CD4-positive, alpha-beta memory T cell (primary cell): ENCODE measurements around the gene GUCD1. TPM values are rescaled to one million over a fixed set of nuclear protein-coding genes. Genes with fewer than 3 reads are reported as not detected.

ENCODE experiments used
- CTCF ChIA-PET: fragments of 350-600 bp; sonication (Branson Sonifier 250); formaldehyde crosslinking; loops from one replicate; lab custom pipeline; 2021; ENCODE audit warnings: inconsistent platforms; ENCODE audit not compliant: partially characterized antibody; lab: Charles Lee
- POLR2A ChIA-PET: fragments of 350-600 bp; sonication (Branson Sonifier 250); formaldehyde crosslinking; loops from one replicate; lab custom pipeline; 2021; ENCODE audit not compliant: partially characterized antibody; lab: Charles Lee
- DNase-seq, 5 donors: peaks; one replicate each; pipeline versions ENCODE4 v3.0.0 to v3.0.0-alpha.2; 2020 to 2022; ENCODE audit warnings: mixed read lengths in 1 of 5
- H3K27ac ChIP-seq: one replicate; pipeline ENCODE4 v1.7.0; 2013; ENCODE audit warnings: low read depth, low read length
- H3K27me3 ChIP-seq: 2 replicates; pipeline ENCODE4 v1.7.0; 2013; ENCODE audit warnings: mild to moderate bottlenecking, low read length, moderate library complexity; ENCODE audit not compliant: insufficient read depth
- H3K36me3 ChIP-seq: 2 replicates; pipeline ENCODE4 v1.7.0; 2013; ENCODE audit warnings: mild to moderate bottlenecking, low read length, moderate library complexity; ENCODE audit not compliant: insufficient read depth
- H3K4me1 ChIP-seq: 2 replicates; pipeline ENCODE4 v1.7.0; 2013; ENCODE audit warnings: mild to moderate bottlenecking, low read length, moderate library complexity; ENCODE audit not compliant: insufficient read depth
- H3K4me3 ChIP-seq, 2 donors: one replicate each; pipeline ENCODE4 v1.7.0; 2013; ENCODE audit warnings: low read length in 2 of 2, mild to moderate bottlenecking in 1 of 2
- H3K9me3 ChIP-seq, 2 donors: one replicate each; pipeline ENCODE4 v1.7.0; 2013; ENCODE audit warnings: low read length in 2 of 2, control low read depth in 1 of 2; ENCODE audit not compliant: control insufficient read depth in 1 of 2
- H3K27ac Mint-ChIP-seq, 7 donors: one replicate each; pipeline ENCODE4 v1.8.0; 2020 to 2021; ENCODE audit warnings: mixed read lengths in 7 of 7, mild to moderate bottlenecking in 6 of 7, inconsistent platforms in 3 of 7, moderate library complexity in 3 of 7
- H3K27me3 Mint-ChIP-seq, 2 donors: one replicate each; pipeline ENCODE4 v1.8.0; 2020 to 2021; ENCODE audit warnings: mixed read lengths in 2 of 2
- H3K36me3 Mint-ChIP-seq, 2 donors: one replicate each; pipeline ENCODE4 v1.8.0; 2020 to 2021; ENCODE audit warnings: mixed read lengths in 2 of 2, inconsistent platforms in 1 of 2, mild to moderate bottlenecking in 1 of 2
- H3K4me1 Mint-ChIP-seq, 4 donors: one replicate each; pipeline ENCODE4 v1.8.0; 2020 to 2021; ENCODE audit warnings: mixed read lengths in 4 of 4, mild to moderate bottlenecking in 1 of 4
- H3K4me3 Mint-ChIP-seq, 8 donors: one replicate each; pipeline ENCODE4 v1.8.0; 2020 to 2021; ENCODE audit warnings: mixed read lengths in 8 of 8, mild to moderate bottlenecking in 7 of 8, moderate library complexity in 6 of 8, inconsistent platforms in 3 of 8
- H3K9me3 Mint-ChIP-seq, 8 donors: one replicate each; pipeline ENCODE4 v1.8.0; 2020 to 2021; ENCODE audit warnings: mixed read lengths in 8 of 8, mild to moderate bottlenecking in 5 of 8, inconsistent platforms in 3 of 8, moderate library complexity in 1 of 8
- intact Hi-C: fragments of 100-400 bp; cut with micrococcal nuclease; formaldehyde crosslinking; loops from one replicate; pipeline ENCODE4 v1.15.1; 2023
- polyA plus RNA-seq, 2 donors: library from polyadenylated mRNA; unstranded; fragments of 300-500 nt; fragmentation: Illumina TruSeq; gene quantifications; one replicate each; pipeline ENCODE4 v1.2.3, GENCODE V29; 2021
- total RNA-seq, 2 experiments: library from RNA; stranded (reverse); gene quantifications; one replicate each; pipeline ENCODE4 v1.2.3, GENCODE V29; 2021

Gene GUCD1
- total and polyA plus RNA-seq, 4 experiments from 2014 or later: 44.2 to 65.5 (median 56.1) TPM

DNA sequence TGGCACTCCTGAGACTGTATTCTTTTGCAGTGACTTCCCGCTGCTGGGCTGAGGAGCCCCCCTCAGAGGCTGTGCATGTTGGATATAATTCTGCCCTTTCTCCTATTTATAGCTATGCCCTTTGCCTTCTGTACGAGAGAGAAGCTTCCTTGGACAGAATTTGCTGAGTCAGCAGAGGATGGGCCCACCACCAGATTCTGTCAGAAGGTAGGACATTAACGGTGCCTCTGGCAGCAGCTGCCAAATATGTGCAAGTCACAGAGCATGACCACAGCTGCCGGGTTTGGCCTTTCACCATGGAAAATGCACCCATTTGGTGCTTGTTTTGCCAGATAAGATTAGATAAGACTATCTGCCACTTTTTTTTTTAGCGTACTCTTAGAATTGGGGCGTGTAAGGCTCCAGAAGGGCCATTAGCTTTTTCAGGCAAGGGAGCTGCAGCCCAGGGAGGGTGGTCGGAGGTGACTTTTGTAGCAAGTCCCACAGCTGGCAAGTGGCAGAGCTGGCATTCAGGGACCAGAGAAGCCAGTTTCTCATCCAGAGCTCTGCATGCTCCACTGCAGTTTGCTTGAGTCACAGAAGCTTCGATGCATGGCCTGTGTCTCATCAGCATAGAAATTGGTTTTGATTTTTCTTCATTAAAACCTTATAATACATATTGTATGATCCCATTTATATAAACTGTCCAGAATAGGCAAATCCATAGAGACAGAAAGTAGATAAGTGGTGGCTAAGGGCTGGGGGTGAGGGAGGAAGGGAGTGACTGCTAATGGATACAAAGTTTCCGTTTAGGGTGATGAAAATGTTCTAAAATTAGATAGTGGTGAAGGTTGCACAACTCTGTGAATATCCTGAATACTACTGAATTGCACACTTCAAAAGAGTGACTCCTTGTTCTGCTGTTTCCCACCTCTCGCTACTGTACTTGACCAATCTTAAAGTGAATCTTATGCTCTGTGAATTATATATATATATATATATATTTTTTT lies 44.0 kb downstream of the GUCD1 start:
- Histone ChIP-seq H3K4me3 (no peak overlapping the region), H3K27ac (no peak overlapping the region), H3K4me1 (no peaks in the 10 kb centered on the region), H3K27me3 (no peaks in the 10 kb centered on the region), H3K9me3 (no peaks in the 10 kb centered on the region), H3K36me3 (no peaks in the 10 kb centered on the region)
- DNase-seq: no peak
- ChIA-PET CTCF (no interaction called here), POLR2A (no interaction called here)
- peaks cover 0 to 8% (median 2%) of the 10 kb centered on the region in 4 donors for H3K4me1 Mint-ChIP-seq
- no peak overlapping the region for H3K4me3 Mint-ChIP-seq
- H3K36me3 Mint-ChIP-seq: no peaks in the 10 kb centered on the region
- intact Hi-C loops: no loop called here
- H3K27me3 Mint-ChIP-seq: no peaks in the 10 kb centered on the region
- H3K9me3 Mint-ChIP-seq: no peaks in the 10 kb centered on the region
- H3K27ac Mint-ChIP-seq: peak overlapping the region in 1 of 7 donors; percentile 46

DNA sequence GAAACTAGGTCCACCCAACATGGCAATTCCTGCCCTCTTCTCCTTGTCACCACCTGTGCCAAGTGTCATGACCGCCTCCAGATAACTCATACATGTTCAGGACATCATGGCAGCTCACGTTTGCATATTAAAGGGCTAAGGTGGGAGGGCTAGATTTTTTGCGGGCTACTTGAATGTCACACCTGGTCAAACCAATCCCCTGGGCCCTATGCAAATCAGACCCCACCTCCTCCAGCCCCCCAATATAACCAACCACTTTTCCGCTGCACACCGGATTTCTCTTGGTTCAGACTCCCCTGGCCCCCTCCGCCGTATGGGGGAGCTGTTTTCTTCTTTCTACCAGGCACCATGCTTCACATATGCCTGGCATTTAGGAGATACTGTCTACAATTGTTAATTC lies 47.2 kb downstream of the GUCD1 start:
- ChIA-PET CTCF (interaction anchor here (7.3 kb wide), 1 partner anchor 84 kb away, joined by 82 read pairs; no protein-coding TSS in a partner anchor), POLR2A (interaction anchor here (1.1 kb wide), 1 partner anchor 33 kb away, joined by 3 read pairs; no protein-coding TSS in a partner anchor)
- H3K9me3 Mint-ChIP-seq: no peaks in the 10 kb centered on the region
- H3K27me3 Mint-ChIP-seq: no peaks in the 10 kb centered on the region
- DNase-seq: no peak
- Histone ChIP-seq H3K9me3 (no peaks in the 10 kb centered on the region), H3K27me3 (no peaks in the 10 kb centered on the region), H3K36me3 (no peaks in the 10 kb centered on the region), H3K4me3 (no peak overlapping the region), H3K4me1 (no peaks in the 10 kb centered on the region), H3K27ac (no peak overlapping the region)
- H3K4me1 Mint-ChIP-seq: peaks cover 0 to 8% (median 4%) of the 10 kb centered on the region in 4 donors
- intact Hi-C loops: no loop called here
- H3K4me3 Mint-ChIP-seq: no peak overlapping the region
- no peaks in the 10 kb centered on the region for H3K36me3 Mint-ChIP-seq
- no peak overlapping the region for H3K27ac Mint-ChIP-seq

DNA sequence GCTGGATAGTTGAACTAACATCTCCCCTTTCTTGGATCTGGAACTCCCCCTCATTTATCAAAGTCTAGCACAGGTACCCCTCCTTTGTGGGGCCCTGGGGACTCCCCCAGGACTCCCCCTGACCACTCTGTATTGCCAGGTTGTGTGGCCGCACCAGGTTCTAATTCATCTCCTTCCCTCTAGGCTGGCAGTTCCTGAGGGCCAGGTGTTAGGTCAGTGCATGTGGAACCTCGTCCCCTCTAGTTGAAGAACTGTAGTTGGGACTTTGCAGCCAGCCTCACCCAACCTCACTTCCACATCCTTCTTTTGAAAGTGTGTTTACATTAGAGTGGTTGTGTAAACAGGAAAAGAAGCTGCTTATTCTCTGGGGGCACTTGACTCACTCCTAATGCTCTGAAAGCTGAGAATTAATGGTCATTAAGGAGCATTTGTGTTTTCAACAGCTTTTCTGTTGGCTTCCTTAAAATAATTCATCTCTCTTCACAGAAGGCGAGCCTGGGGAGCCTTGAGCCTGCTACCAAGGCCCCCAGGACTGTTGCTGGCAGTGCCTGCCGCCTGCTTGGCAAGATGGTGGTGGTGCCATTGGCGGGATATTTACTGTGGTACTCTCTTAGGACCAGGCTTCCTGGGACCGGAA lies 48.0 kb downstream of the GUCD1 start:
- Histone ChIP-seq H3K27me3 (no peaks in the 10 kb centered on the region), H3K27ac (no peak overlapping the region), H3K36me3 (no peaks in the 10 kb centered on the region), H3K4me3 (no peak overlapping the region), H3K9me3 (no peaks in the 10 kb centered on the region), H3K4me1 (no peaks in the 10 kb centered on the region)
- POLR2A ChIA-PET: interaction anchor here (1.1 kb wide), 1 partner anchor 32 kb away, joined by 3 read pairs; no protein-coding TSS in a partner anchor
- no peaks in the 10 kb centered on the region for H3K36me3 Mint-ChIP-seq
- no peak overlapping the region for H3K27ac Mint-ChIP-seq
- H3K27me3 Mint-ChIP-seq: no peaks in the 10 kb centered on the region
- H3K4me3 Mint-ChIP-seq: no peak overlapping the region
- intact Hi-C loops: no loop called here
- CTCF ChIA-PET: interaction anchor here (0.9 to 7.3 kb wide), 2 partner anchors 16 to 83 kb away, joined by 3 to 82 read pairs; no protein-coding TSS in a partner anchor
- peaks cover 0 to 8% (median 4%) of the 10 kb centered on the region in 4 donors for H3K4me1 Mint-ChIP-seq
- DNase-seq: no peak
- H3K9me3 Mint-ChIP-seq: no peaks in the 10 kb centered on the region

DNA sequence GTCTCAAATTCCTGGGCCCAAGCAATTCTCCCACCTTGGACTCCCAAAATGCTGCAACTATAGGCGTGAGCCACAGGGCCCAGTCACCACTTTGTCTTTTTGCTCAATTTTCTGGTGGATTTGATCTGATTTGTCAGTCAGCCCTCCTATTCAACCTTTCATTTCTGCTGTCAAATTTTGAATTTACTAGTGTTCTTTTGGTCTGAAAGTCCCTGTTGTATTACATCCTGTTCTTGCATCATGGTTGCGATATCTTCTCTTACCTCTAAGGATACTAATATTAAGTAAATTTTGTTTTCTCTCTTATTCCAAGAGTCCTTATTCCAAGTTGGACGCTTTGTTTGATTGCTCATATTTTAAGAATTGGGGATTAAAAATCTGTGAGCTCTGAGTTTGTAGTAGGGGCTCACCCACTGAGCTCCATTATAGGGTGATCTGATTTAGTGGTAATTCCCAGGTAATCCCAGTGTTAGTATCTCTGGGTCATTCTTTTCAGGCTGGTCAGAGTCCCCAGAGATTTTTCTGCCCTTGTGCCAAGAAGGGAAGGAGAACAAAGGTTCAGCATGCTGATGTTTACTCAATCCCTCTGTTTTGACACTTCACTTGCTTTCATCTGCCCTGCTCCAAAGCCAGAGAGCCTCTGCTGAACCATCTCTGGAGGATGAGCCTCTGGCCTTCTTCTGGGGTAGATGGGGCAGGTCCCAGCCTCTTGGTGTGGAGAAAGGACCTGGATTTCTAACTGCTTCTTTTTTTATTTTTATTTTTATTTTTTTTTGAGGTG lies 49.8 kb downstream of the GUCD1 start:
- intact Hi-C loops: no loop called here
- Mint-ChIP-seq H3K4me3 (no peak overlapping the region), H3K9me3 (no peaks in the 10 kb centered on the region), H3K4me1 (peaks cover 0 to 3% (median 0%) of the 10 kb centered on the region in 4 donors), H3K36me3 (no peaks in the 10 kb centered on the region), H3K27ac (peak overlapping the region in 1 of 7 donors; percentile 50), H3K27me3 (no peaks in the 10 kb centered on the region)
- H3K27ac ChIP-seq: no peak overlapping the region
- no peaks in the 10 kb centered on the region for H3K36me3 ChIP-seq
- ChIA-PET POLR2A (no interaction called here), CTCF (interaction anchor here (0.9 to 7.3 kb wide), 3 partner anchors 9 to 82 kb away, joined by 3 to 82 read pairs (median 3); no protein-coding TSS in a partner anchor)
- no peaks in the 10 kb centered on the region for H3K4me1 ChIP-seq
- no peak for DNase-seq
- H3K4me3 ChIP-seq: no peak overlapping the region
- no peaks in the 10 kb centered on the region for H3K27me3 ChIP-seq
- H3K9me3 ChIP-seq: no peaks in the 10 kb centered on the region

DNA sequence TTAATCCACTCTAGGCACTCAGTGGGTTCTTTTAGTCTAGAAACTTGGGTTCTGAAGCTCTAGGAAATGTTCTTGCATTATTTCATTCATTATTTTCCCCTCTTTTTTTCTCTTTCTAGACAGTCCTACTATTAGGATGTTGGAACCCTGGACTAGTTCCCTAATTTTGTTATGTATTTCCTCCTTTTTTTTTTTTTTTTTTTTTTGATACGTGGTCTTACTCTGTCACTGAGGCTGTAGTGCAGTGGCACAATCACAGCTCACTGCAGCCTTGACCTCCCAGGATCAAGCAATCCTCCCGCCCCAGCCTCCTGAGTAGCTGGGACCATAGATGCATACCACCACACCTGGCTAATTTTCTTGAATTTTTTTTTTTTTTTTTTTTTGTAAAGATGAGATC lies 50.4 kb downstream of the GUCD1 start:
- no peaks in the 10 kb centered on the region for H3K36me3 ChIP-seq
- no peaks in the 10 kb centered on the region for H3K27me3 Mint-ChIP-seq
- intact Hi-C loops: no loop called here
- H3K4me1 ChIP-seq: no peaks in the 10 kb centered on the region
- H3K27ac Mint-ChIP-seq: no peak overlapping the region
- peaks cover 0 to 3% (median 0%) of the 10 kb centered on the region in 4 donors for H3K4me1 Mint-ChIP-seq
- no peak overlapping the region for H3K27ac ChIP-seq
- H3K9me3 ChIP-seq: no peaks in the 10 kb centered on the region
- no peak overlapping the region for H3K4me3 Mint-ChIP-seq
- no peaks in the 10 kb centered on the region for H3K9me3 Mint-ChIP-seq
- no peak overlapping the region for H3K4me3 ChIP-seq
- no peaks in the 10 kb centered on the region for H3K36me3 Mint-ChIP-seq
- ChIA-PET CTCF (interaction anchor here (0.8 to 7.3 kb wide), 6 partner anchors 8 to 181 kb away, joined by 3 to 82 read pairs (median 5); partner anchors contain the start of gene ADORA2A), POLR2A (no interaction called here)
- DNase-seq: no peak
- H3K27me3 ChIP-seq: no peaks in the 10 kb centered on the region

DNA sequence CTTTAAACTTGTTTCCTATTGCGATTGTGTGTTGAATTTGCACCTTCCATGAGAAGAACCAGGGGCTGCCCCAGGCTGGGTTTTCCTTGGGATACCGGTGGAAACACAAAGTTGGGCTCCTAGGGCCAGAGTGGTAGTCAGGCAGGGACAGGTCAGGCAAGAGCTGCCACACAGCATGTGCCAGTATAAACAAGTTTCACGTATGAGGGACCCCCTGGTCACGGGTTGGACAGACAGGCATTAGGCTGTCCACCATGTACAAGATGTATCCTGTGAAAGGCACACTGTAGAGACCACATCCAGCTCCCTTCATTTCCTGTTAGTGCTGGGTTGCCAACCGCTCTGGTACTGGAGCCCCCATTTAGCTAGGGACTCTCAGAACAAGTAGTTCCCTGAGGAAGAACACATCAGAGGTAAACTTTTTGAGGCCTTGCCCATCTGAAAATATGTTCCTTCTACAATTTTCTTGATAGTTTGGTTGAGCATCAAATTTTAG lies 51.0 kb downstream of the GUCD1 start:
- Mint-ChIP-seq H3K4me3 (no peak overlapping the region), H3K4me1 (peaks cover 0 to 3% (median 0%) of the 10 kb centered on the region in 4 donors), H3K9me3 (no peaks in the 10 kb centered on the region), H3K27me3 (no peaks in the 10 kb centered on the region), H3K27ac (peak overlapping the region in 2 of 7 donors; percentile 1 to 25), H3K36me3 (no peaks in the 10 kb centered on the region)
- Histone ChIP-seq H3K9me3 (no peaks in the 10 kb centered on the region), H3K27me3 (no peaks in the 10 kb centered on the region), H3K36me3 (no peaks in the 10 kb centered on the region), H3K4me1 (no peaks in the 10 kb centered on the region), H3K4me3 (no peak overlapping the region), H3K27ac (no peak overlapping the region)
- CTCF ChIA-PET: interaction anchor here (0.8 to 7.3 kb wide), 6 partner anchors 22 to 181 kb away, joined by 4 to 82 read pairs (median 7); partner anchors contain the start of gene ADORA2A
- intact Hi-C loops: loop anchor here (1.0 to 2.0 kb wide), 2 partner anchors 80 to 83 kb away; no protein-coding TSS in a partner anchor
- POLR2A ChIA-PET: no interaction called here
- DNase-seq: no peak
